Measurements from ENCODE around the gene KLC1. TPM values are rescaled to one million over a fixed set of nuclear protein-coding genes. Genes with fewer than 3 reads are reported as not detected.
A peak's percentile ranks its signal among the peaks of the same experiment; 100 is the strongest.

KLC1 gene
- total and polyA plus RNA-seq, 4 donors = 93.3 to 225 (median 139) TPM

GRCh38 chr14:103633391-103633790 lies 4.4 kb downstream of the KLC1 start:
- Histone ChIP-seq H3K4me1 (ENCODE audit: control insufficient read depth in 5 of 5, insufficient read depth in 5 of 5, low read length in 5 of 5) (peaks cover 4 to 13% (median 10%) of the 10 kb centered on the region in 5 donors), H3K9ac (ENCODE audit: insufficient read depth in 1 of 2, low read length in 2 of 2) (no peak overlapping the region), H3K4me3 (no peak overlapping the region), H3K27ac (ENCODE audit: low read depth in 1 of 2, low read length in 1 of 2) (peak overlapping the region in 1 of 2 donors; percentile 72), H3K36me3 (ENCODE audit: control insufficient read depth in 4 of 4, insufficient read depth in 4 of 4, low read length in 4 of 4) (peaks cover 0 to 7% (median 4%) of the 10 kb centered on the region in 4 donors), H3K9me3 (ENCODE audit: control insufficient read depth in 4 of 4, insufficient read depth in 3 of 4, low read length in 3 of 4) (no peaks in the 10 kb centered on the region), H3K27me3 (ENCODE audit: control insufficient read depth in 3 of 3, insufficient read depth in 3 of 3, low read length in 2 of 3) (no peaks in the 10 kb centered on the region)
- WGBS, 2 donors = 67 to 78% methylated on average over 1 of the region's 1 CpG
- ATAC-seq (ENCODE audit: insufficient read depth, low FRiP score) (no peak), DNase-seq (no peak)
- no peak for TF ChIP-seq CTCF (IDR thresholded peaks at IDR 0.05; ENCODE audit: control extremely low read depth, extremely low read depth)

- DNase-seq (no peak), ATAC-seq (ENCODE audit: insufficient read depth, low FRiP score) (no peak)
- peak overlapping the region in 1 of 2 donors; percentile 4 for H3K9ac ChIP-seq (ENCODE audit: insufficient read depth in 1 of 2, low read length in 2 of 2)
- no peak for TF ChIP-seq CTCF (IDR thresholded peaks at IDR 0.05; ENCODE audit: control extremely low read depth, extremely low read depth)
- H3K36me3 ChIP-seq (ENCODE audit: control insufficient read depth in 4 of 4, insufficient read depth in 4 of 4, low read length in 4 of 4) = peaks cover 0 to 7% (median 4%) of the 10 kb centered on the region in 4 donors
- no peaks in the 10 kb centered on the region for H3K9me3 ChIP-seq (ENCODE audit: control insufficient read depth in 4 of 4, insufficient read depth in 3 of 4, low read length in 3 of 4)
- H3K27ac ChIP-seq (ENCODE audit: low read depth in 1 of 2, low read length in 1 of 2) = no peak overlapping the region
- H3K4me3 ChIP-seq = no peak overlapping the region
- 78 to 85% methylated on average over 4 of the region's 4 CpGs for WGBS, 2 donors
- no peaks in the 10 kb centered on the region for H3K27me3 ChIP-seq (ENCODE audit: control insufficient read depth in 3 of 3, insufficient read depth in 3 of 3, low read length in 2 of 3)
- H3K4me1 ChIP-seq (ENCODE audit: control insufficient read depth in 5 of 5, insufficient read depth in 5 of 5, low read length in 5 of 5) = peaks cover 4 to 16% (median 9%) of the 10 kb centered on the region in 5 donors
These were observed 5.1 kb downstream of the KLC1 start for GRCh38 chr14:103634156-103634555.

- ATAC-seq (ENCODE audit: insufficient read depth, low FRiP score) (no peak), DNase-seq (no peak)
- TF ChIP-seq CTCF (IDR thresholded peaks at IDR 0.05; ENCODE audit: control extremely low read depth, extremely low read depth) = no peak
- H3K9me3 ChIP-seq (ENCODE audit: control insufficient read depth in 4 of 4, insufficient read depth in 3 of 4, low read length in 3 of 4) = no peaks in the 10 kb centered on the region
- H3K9ac ChIP-seq (ENCODE audit: insufficient read depth in 1 of 2, low read length in 2 of 2) = no peak overlapping the region
- 87 to 96% methylated on average over 3 of the region's 3 CpGs for WGBS, 2 donors
- peaks cover 0 to 12% (median 0%) of the 10 kb centered on the region in 5 donors for H3K4me1 ChIP-seq (ENCODE audit: control insufficient read depth in 5 of 5, insufficient read depth in 5 of 5, low read length in 5 of 5)
- no peaks in the 10 kb centered on the region for H3K27me3 ChIP-seq (ENCODE audit: control insufficient read depth in 3 of 3, insufficient read depth in 3 of 3, low read length in 2 of 3)
- H3K27ac ChIP-seq (ENCODE audit: low read depth in 1 of 2, low read length in 1 of 2) = no peak overlapping the region
- H3K36me3 ChIP-seq (ENCODE audit: control insufficient read depth in 4 of 4, insufficient read depth in 4 of 4, low read length in 4 of 4) = peaks cover 0 to 7% (median 4%) of the 10 kb centered on the region in 4 donors
- no peak overlapping the region for H3K4me3 ChIP-seq
These were observed 9.6 kb downstream of the KLC1 start for GRCh38 chr14:103638594-103638993.

GRCh38 chr14:103641161-103641560 lies 12.2 kb downstream of the KLC1 start:
- H3K9me3 ChIP-seq (ENCODE audit: control insufficient read depth in 4 of 4, insufficient read depth in 3 of 4, low read length in 3 of 4) = no peaks in the 10 kb centered on the region
- H3K9ac ChIP-seq (ENCODE audit: insufficient read depth in 1 of 2, low read length in 2 of 2) = no peak overlapping the region
- no peak overlapping the region for H3K4me3 ChIP-seq
- no peaks in the 10 kb centered on the region for H3K27me3 ChIP-seq (ENCODE audit: control insufficient read depth in 3 of 3, insufficient read depth in 3 of 3, low read length in 2 of 3)
- H3K36me3 ChIP-seq (ENCODE audit: control insufficient read depth in 4 of 4, insufficient read depth in 4 of 4, low read length in 4 of 4) = peaks cover 0 to 4% (median 1%) of the 10 kb centered on the region in 4 donors
- 90 to 97% methylated on average over 4 of the region's 4 CpGs for WGBS, 2 donors
- no peak for TF ChIP-seq CTCF (IDR thresholded peaks at IDR 0.05; ENCODE audit: control extremely low read depth, extremely low read depth)
- H3K4me1 ChIP-seq (ENCODE audit: control insufficient read depth in 5 of 5, insufficient read depth in 5 of 5, low read length in 5 of 5) = peaks cover 0 to 13% (median 0%) of the 10 kb centered on the region in 5 donors
- ATAC-seq (ENCODE audit: insufficient read depth, low FRiP score) (no peak), DNase-seq (no peak)
- no peak overlapping the region for H3K27ac ChIP-seq (ENCODE audit: low read depth in 1 of 2, low read length in 1 of 2)

All from lung (tissue), 12 donors.